SW480 (cell line): ENCODE results near the gene SESN2.

ENCODE experiments used
- DNase-seq: peaks from one replicate; pipeline ENCODE4 v3.0.0-alpha.2; 2016; ENCODE audit warnings: low spot score

SESN2 gene

GRCh38 chr1:28249013-28249865 lies 10.1 kb upstream of the SESN2 start:
- peak; percentile 93 for DNase-seq

- no peak for DNase-seq
These were observed 9.4 kb upstream of the SESN2 start for GRCh38 chr1:28249866-28250295.

- no peak for DNase-seq
These were observed 3.0 kb upstream of the SESN2 start for GRCh38 chr1:28256197-28256827.

GRCh38 chr1:28257736-28258135 lies 1.6 kb upstream of the SESN2 start:
- no peak for DNase-seq

GRCh38 chr1:28258628-28259251 lies 578 bp upstream of the SESN2 start:
- peak; percentile 20 for DNase-seq

GRCh38 chr1:28259934-28260802 lies 850 bp downstream of the SESN2 start:
- DNase-seq: peak; percentile 34

GRCh38 chr1:28260803-28261174 lies 1.5 kb downstream of the SESN2 start:
- DNase-seq: no peak

GRCh38 chr1:28264897-28265296 lies 5.6 kb downstream of the SESN2 start:
- DNase-seq: no peak

- DNase-seq: no peak
These were observed 6.3 kb downstream of the SESN2 start for GRCh38 chr1:28265577-28265976.

GRCh38 chr1:28266920-28267322 lies 7.6 kb downstream of the SESN2 start:
- no peak for DNase-seq

GRCh38 chr1:28267633-28268032 lies 8.3 kb downstream of the SESN2 start:
- DNase-seq: no peak

GRCh38 chr1:28269529-28269928 lies 10.2 kb downstream of the SESN2 start:
- DNase-seq: no peak

GRCh38 chr1:28272215-28272852 lies 13.0 kb downstream of the SESN2 start:
- DNase-seq: no peak

- no peak for DNase-seq
These were observed 14.0 kb downstream of the SESN2 start for GRCh38 chr1:28273216-28273860.

- DNase-seq: no peak
These were observed 19.4 kb downstream of the SESN2 start for GRCh38 chr1:28278763-28279162.

- no peak for DNase-seq
These were observed 20.4 kb downstream of the SESN2 start for GRCh38 chr1:28279721-28280120.

- no peak for DNase-seq
These were observed 21.2 kb downstream of the SESN2 start for GRCh38 chr1:28280501-28280900.

GRCh38 chr1:28280977-28281381 lies 21.7 kb downstream of the SESN2 start:
- no peak for DNase-seq

- DNase-seq: no peak
These were observed 22.5 kb downstream of the SESN2 start for GRCh38 chr1:28281608-28282425.
